ENCODE measurements around the gene ATF7.

Gene ATF7

GRCh38 chr12:53480491-53481442, 145.4 kb downstream of the ATF7 start:
- H3K27ac Mint-ChIP-seq = peak overlapping the region; percentile 80
- peaks cover 92% of the 10 kb centered on the region for H3K36me3 Mint-ChIP-seq (ENCODE audit: low read depth)
- H3K4me3 Mint-ChIP-seq = no peak overlapping the region
- H3K9me3 Mint-ChIP-seq = no peaks in the 10 kb centered on the region
- peak; percentile 31 for DNase-seq
- H3K4me1 Mint-ChIP-seq (ENCODE audit: low read depth) = peaks cover 33% of the 10 kb centered on the region
- H3K27me3 Mint-ChIP-seq = no peaks in the 10 kb centered on the region

DNA sequence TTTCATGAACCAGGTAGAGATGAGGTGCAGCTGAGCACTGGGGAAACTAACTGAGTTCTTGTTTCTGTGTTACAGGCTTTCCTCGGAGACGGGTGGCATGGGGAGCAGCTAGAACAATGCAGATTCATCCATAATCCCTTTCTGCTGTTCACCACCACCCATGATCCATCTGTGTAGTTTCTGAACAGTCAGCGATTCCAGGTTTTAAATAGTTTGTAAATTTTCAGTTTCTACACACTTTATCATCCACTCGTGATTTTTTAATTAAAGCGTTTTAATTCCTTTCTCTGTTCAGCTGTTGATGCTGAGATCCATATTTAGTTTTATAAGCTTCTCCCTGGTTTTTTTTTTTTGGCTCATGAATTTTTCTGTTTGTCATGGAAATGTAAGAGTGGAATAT, 146.9 kb downstream of the ATF7 start:
- H3K27ac Mint-ChIP-seq = peak overlapping the region; percentile 80
- H3K36me3 Mint-ChIP-seq (ENCODE audit: low read depth) = peaks cover 92% of the 10 kb centered on the region
- H3K9me3 Mint-ChIP-seq = no peaks in the 10 kb centered on the region
- H3K27me3 Mint-ChIP-seq = no peaks in the 10 kb centered on the region
- DNase-seq = no peak
- no peak overlapping the region for H3K4me3 Mint-ChIP-seq
- peaks cover 44% of the 10 kb centered on the region for H3K4me1 Mint-ChIP-seq (ENCODE audit: low read depth)

- Mint-ChIP-seq H3K27ac (peak overlapping the region; percentile 80), H3K4me1 (ENCODE audit: low read depth) (peaks cover 49% of the 10 kb centered on the region), H3K36me3 (ENCODE audit: low read depth) (peaks cover 92% of the 10 kb centered on the region), H3K4me3 (no peak overlapping the region), H3K9me3 (no peaks in the 10 kb centered on the region), H3K27me3 (no peaks in the 10 kb centered on the region)
- no peak for DNase-seq
Measured at GRCh38 chr12:53478865-53479264, 147.3 kb downstream of the ATF7 start.

GRCh38 chr12:53476769-53477209, 149.4 kb downstream of the ATF7 start:
- no peak for DNase-seq
- H3K4me1 Mint-ChIP-seq (ENCODE audit: low read depth) = peaks cover 65% of the 10 kb centered on the region
- peak overlapping the region; percentile 83 for H3K27ac Mint-ChIP-seq
- H3K36me3 Mint-ChIP-seq (ENCODE audit: low read depth) = peaks cover 96% of the 10 kb centered on the region
- H3K9me3 Mint-ChIP-seq = no peaks in the 10 kb centered on the region
- no peak overlapping the region for H3K4me3 Mint-ChIP-seq
- H3K27me3 Mint-ChIP-seq = no peaks in the 10 kb centered on the region

DNA sequence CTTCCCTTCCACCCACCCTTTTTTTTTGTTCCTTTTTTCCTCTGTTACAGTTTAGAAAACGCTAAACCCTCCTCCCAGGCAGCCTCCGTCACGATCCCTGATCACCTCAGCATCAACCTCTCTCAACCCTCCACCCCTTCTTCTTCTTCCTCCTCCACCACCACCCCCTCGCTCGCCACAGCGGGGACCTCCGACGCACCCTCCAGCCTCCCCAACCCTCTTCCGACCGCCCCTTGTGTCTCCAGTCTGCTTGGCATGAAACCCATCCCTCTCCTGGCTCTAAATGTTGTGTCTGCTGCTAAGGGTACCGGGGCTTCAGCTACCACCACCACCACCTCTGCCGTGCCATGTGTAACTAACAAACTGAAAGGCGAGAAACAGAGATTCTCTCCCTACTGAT, 151.4 kb downstream of the ATF7 start:
- Mint-ChIP-seq H3K27me3 (no peaks in the 10 kb centered on the region), H3K4me1 (ENCODE audit: low read depth) (peaks cover 75% of the 10 kb centered on the region), H3K9me3 (no peaks in the 10 kb centered on the region), H3K27ac (peak overlapping the region; percentile 93), H3K4me3 (peak overlapping the region; percentile 46), H3K36me3 (ENCODE audit: low read depth) (peaks cover 98% of the 10 kb centered on the region)
- no peak for DNase-seq

DNA sequence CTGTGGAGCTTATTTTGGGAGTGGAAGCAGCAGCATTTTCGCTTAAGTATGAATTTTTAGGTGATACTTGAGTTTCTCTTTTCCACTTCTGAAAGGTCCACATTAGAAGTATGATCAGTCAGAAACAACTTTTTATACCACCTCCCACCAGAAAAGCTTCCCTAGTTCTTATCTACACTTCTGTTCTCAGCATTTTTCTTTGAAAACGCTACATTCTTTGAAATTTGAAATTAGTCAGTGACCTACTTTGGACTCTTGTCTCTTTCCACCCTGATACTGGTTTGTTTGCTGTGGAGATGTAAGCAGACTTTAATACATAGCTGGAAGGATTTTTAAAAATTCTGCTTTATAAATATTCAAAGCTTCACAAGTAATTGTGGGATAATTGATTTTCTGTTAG, 152.1 kb downstream of the ATF7 start:
- H3K9me3 Mint-ChIP-seq = no peaks in the 10 kb centered on the region
- peak overlapping the region; percentile 46 for H3K4me3 Mint-ChIP-seq
- DNase-seq = no peak
- no peaks in the 10 kb centered on the region for H3K27me3 Mint-ChIP-seq
- peaks cover 72% of the 10 kb centered on the region for H3K4me1 Mint-ChIP-seq (ENCODE audit: low read depth)
- peaks cover 98% of the 10 kb centered on the region for H3K36me3 Mint-ChIP-seq (ENCODE audit: low read depth)
- peak overlapping the region; percentile 93 for H3K27ac Mint-ChIP-seq

- peaks cover 99% of the 10 kb centered on the region for H3K36me3 Mint-ChIP-seq (ENCODE audit: low read depth)
- H3K4me1 Mint-ChIP-seq (ENCODE audit: low read depth) = peaks cover 67% of the 10 kb centered on the region
- no peaks in the 10 kb centered on the region for H3K27me3 Mint-ChIP-seq
Measured at GRCh38 chr12:53472056-53472582, 154.1 kb downstream of the ATF7 start.

GRCh38 chr12:53468282-53468681, 157.9 kb downstream of the ATF7 start:
- no peak for DNase-seq
- H3K27me3 Mint-ChIP-seq = no peaks in the 10 kb centered on the region
- H3K4me3 Mint-ChIP-seq = no peak overlapping the region
- H3K4me1 Mint-ChIP-seq (ENCODE audit: low read depth) = peaks cover 55% of the 10 kb centered on the region
- peaks cover 99% of the 10 kb centered on the region for H3K36me3 Mint-ChIP-seq (ENCODE audit: low read depth)
- H3K9me3 Mint-ChIP-seq = no peaks in the 10 kb centered on the region
- peak overlapping the region; percentile 73 for H3K27ac Mint-ChIP-seq

More at GRCh38 chr12:53472056-53472582, 154.1 kb downstream of the ATF7 start:
- no peak for DNase-seq
- Mint-ChIP-seq H3K27ac (peak overlapping the region; percentile 93), H3K4me3 (no peak overlapping the region), H3K9me3 (no peaks in the 10 kb centered on the region)

GRCh38 chr12:53467880-53468279, 158.3 kb downstream of the ATF7 start:
- H3K9me3 Mint-ChIP-seq = no peaks in the 10 kb centered on the region
- H3K4me3 Mint-ChIP-seq = no peak overlapping the region
- DNase-seq = no peak
- peaks cover 57% of the 10 kb centered on the region for H3K4me1 Mint-ChIP-seq (ENCODE audit: low read depth)
- H3K27ac Mint-ChIP-seq = peak overlapping the region; percentile 73
- peaks cover 99% of the 10 kb centered on the region for H3K36me3 Mint-ChIP-seq (ENCODE audit: low read depth)
- no peaks in the 10 kb centered on the region for H3K27me3 Mint-ChIP-seq

DNA sequence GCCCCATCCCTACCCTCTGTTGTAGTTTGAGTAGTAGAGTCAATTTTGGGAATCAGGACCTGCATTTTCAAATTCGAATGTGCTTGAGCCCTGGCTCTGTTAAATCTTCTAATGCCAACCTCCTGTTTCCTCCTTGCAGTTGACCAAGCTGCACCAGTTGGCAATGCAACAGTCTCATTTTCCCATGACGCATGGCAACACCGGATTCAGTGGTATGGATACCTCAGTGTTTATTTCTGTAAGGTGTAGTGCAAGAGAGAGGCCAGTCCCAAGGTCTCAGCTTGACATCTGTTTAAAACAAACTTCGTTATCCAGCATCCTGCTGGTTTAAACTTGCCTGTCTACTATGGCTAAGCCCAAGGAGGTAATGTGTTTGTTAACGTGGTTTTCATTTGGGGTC, 159.1 kb downstream of the ATF7 start:
- DNase-seq = no peak
- Mint-ChIP-seq H3K4me1 (ENCODE audit: low read depth) (peaks cover 58% of the 10 kb centered on the region), H3K27me3 (no peaks in the 10 kb centered on the region), H3K27ac (peak overlapping the region; percentile 73), H3K4me3 (no peak overlapping the region), H3K36me3 (ENCODE audit: low read depth) (peaks cover 99% of the 10 kb centered on the region), H3K9me3 (no peaks in the 10 kb centered on the region)

GRCh38 chr12:53466640-53467039, 159.5 kb downstream of the ATF7 start:
- DNase-seq = no peak
- Mint-ChIP-seq H3K4me3 (no peak overlapping the region), H3K36me3 (ENCODE audit: low read depth) (peaks cover 99% of the 10 kb centered on the region), H3K4me1 (ENCODE audit: low read depth) (peaks cover 56% of the 10 kb centered on the region), H3K27ac (peak overlapping the region; percentile 56), H3K27me3 (no peaks in the 10 kb centered on the region), H3K9me3 (no peaks in the 10 kb centered on the region)

- Mint-ChIP-seq H3K4me1 (ENCODE audit: low read depth) (peaks cover 57% of the 10 kb centered on the region), H3K9me3 (no peaks in the 10 kb centered on the region), H3K27ac (peak overlapping the region; percentile 56), H3K27me3 (no peaks in the 10 kb centered on the region), H3K36me3 (ENCODE audit: low read depth) (peaks cover 99% of the 10 kb centered on the region), H3K4me3 (no peak overlapping the region)
- no peak for DNase-seq
Measured at GRCh38 chr12:53465679-53466078, 160.5 kb downstream of the ATF7 start.

DNA sequence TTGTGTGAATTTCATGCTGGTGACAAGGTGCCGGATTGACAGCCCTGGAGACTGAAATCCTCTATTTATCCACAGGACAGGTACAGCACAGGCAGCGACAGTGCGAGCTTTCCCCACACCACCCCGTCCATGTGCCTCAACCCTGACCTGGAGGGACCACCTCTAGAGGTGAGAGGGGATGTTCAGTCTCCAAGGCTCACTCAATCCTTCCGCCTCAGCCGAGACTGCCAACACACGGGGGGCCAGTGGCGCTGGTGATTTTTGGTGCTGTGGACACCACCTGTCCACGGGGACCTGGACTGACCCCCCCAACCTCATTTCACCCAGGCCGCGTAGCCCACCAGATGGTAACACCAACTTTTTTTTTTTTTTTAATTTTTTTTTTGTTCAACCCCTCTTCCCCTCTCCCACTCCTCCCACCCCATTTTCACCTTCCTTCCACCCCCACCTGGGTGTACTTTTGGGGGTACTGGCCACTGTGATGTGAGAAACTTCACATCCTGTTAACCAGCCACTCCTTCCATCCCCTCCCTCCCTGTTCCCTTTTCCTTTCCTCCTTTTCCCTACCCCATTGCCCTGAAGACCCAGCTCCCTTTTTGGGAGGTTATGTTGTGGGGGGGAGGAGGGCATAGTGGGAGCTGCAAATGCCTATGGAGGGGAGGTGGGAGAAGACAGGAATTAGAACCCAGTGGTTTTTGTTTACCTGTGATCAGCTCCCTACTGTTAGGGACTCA, 161.3 kb downstream of the ATF7 start:
- peak overlapping the region; percentile 78 for H3K27ac Mint-ChIP-seq
- H3K4me1 Mint-ChIP-seq (ENCODE audit: low read depth) = peaks cover 61% of the 10 kb centered on the region
- no peak for DNase-seq
- no peaks in the 10 kb centered on the region for H3K9me3 Mint-ChIP-seq
- no peak overlapping the region for H3K4me3 Mint-ChIP-seq
- H3K36me3 Mint-ChIP-seq (ENCODE audit: low read depth) = peaks cover 100% of the 10 kb centered on the region
- no peaks in the 10 kb centered on the region for H3K27me3 Mint-ChIP-seq

DNA sequence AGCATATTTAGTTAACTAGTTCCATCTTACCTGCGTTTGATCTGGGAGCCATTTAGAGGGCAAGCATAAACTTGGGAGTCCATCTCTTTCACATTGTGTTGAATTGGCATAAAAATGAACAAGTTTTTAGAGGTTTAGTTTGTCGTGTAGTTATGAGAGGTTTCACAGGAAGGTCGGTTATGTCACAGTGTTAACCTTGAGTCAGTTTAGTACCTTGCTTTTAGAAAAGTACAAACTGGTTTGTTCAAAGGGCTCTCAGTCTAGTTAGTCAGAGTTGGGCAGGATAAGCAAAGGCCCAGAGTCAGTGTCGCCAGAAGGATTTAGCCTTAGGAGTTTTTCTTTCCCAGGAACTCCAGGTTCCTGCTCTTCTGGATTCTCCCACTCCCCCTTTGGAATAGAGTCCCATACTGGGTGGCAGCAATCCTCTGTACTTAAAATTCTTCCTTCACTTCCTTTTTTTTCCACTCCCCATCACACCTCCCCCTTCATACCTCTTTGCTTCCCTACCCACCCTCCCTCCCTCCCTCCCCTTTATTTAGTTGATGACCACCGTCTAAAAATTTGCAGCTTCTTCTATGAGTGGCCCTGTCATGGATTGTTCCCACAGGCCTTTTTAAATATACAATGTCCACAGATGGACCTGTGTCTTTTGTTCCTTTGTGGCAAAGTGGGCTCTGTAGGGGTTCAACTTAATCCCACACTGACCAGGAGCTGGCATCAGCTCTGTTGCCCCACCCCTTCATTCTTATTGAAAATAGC, 162.2 kb downstream of the ATF7 start:
- Mint-ChIP-seq H3K27me3 (no peaks in the 10 kb centered on the region), H3K27ac (peak overlapping the region; percentile 78), H3K9me3 (no peaks in the 10 kb centered on the region), H3K36me3 (ENCODE audit: low read depth) (peaks cover 100% of the 10 kb centered on the region), H3K4me1 (ENCODE audit: low read depth) (peaks cover 67% of the 10 kb centered on the region), H3K4me3 (no peak overlapping the region)
- DNase-seq = no peak

All from activated T-cell treated with anti-CD3 and anti-CD28 coated beads, Interleukin-2, amount 50 U/mL, for 24 hours (primary cell).